ENCODE data around the gene RGS17.
"Not testable (repeated sequence)": the region's sequence is repeated elsewhere in the genome, so short reads cannot be mapped to it uniquely, and the experiment has no call there.

Gene RGS17

GRCh38 chr6:153131037-153131981, at the start of gene RGS17:
Gene RGS17 (minus strand): TSS chr6:153131282. CDS start chr6:153044018, 87,264 bp downstream.
- peak in 1 of 2 experiments; percentile 19 for DNase-seq (ENCODE audit: low read depth in 2 of 2)

GRCh38 chr6:153172815-153173214, 41.7 kb upstream of the RGS17 start:
- DNase-seq (ENCODE audit: low read depth in 2 of 2), result no peak

- no peak for DNase-seq (ENCODE audit: low read depth in 2 of 2)
Observed at GRCh38 chr6:153170511-153170910, 39.4 kb upstream of the RGS17 start.

DNA sequence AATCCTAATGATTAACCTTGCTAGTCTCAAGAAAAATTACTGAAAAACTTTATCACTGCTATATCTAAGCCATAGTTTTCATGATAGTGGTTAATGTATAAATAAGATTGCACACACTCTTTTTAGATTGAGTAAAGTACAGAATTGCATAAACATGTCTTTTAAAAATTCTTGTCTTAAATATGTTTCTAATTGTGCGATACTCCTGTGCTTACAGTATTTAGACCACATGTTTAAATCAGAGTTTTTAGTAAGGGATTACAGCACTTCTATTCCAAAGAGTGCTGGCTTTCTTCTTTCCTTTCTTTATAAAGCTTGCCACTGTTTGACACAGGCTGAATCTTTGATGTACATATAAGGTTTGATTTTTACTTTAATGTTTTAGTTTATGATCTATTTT, 36.8 kb upstream of the RGS17 start:
- no peak for DNase-seq (ENCODE audit: low read depth in 2 of 2)

- no peak for DNase-seq (ENCODE audit: low read depth in 2 of 2)
Observed at GRCh38 chr6:153167061-153167891, 36.2 kb upstream of the RGS17 start.

- DNase-seq (ENCODE audit: low read depth in 2 of 2), result no peak
Observed at GRCh38 chr6:153162646-153163045, 31.6 kb upstream of the RGS17 start.

GRCh38 chr6:153162172-153162571, 31.1 kb upstream of the RGS17 start:
- DNase-seq (ENCODE audit: low read depth in 2 of 2), result no peak

- DNase-seq (ENCODE audit: low read depth in 2 of 2), result no peak
Observed at GRCh38 chr6:153160221-153160620, 29.1 kb upstream of the RGS17 start.

GRCh38 chr6:153150752-153151440, 19.8 kb upstream of the RGS17 start:
- DNase-seq (ENCODE audit: low read depth in 2 of 2), result no peak

- DNase-seq (ENCODE audit: low read depth in 2 of 2), result no peak
Observed at GRCh38 chr6:153150371-153150751, 19.3 kb upstream of the RGS17 start.

DNA sequence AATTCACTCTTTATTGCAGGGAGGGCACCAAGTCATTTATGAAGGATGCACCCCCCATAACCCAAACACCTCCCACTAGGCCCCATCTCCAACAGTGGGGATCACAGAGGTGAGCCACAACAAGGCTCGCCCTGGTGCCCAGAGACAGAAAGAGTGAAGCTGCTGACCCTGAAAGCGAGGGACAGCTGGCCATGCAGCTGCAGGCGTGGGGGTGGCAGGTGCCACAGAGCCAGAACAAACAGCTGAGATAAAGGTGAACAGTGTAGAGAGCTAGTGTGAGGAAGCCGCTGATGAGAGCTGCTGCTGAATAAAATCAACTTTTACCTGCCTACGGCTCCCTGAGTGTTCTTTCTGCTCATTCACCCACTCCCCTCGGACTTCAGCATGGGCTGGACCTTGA, 18.8 kb upstream of the RGS17 start:
- no peak for DNase-seq (ENCODE audit: low read depth in 2 of 2)

DNA sequence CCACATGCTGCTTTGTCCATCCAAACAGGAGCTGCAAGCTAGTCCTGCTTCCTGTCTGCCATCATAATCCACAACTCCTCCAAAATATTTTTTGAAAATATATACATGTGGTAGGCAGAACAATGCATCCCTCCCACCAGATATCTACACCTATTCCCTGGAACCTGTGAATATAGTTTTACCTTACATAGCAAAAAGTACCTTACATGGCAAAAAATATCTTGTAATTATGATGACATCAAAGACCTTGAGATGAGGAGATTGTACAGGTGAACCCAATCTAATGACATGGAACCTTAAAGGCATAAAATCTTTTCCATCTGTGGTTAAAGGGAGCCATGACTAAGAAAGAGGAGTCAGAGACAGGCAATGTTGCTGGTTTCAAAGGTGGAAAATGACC, 15.3 kb upstream of the RGS17 start:
- no peak for DNase-seq (ENCODE audit: low read depth in 2 of 2)

- DNase-seq (ENCODE audit: low read depth in 2 of 2), result no peak
Observed at GRCh38 chr6:153145591-153145990, 14.5 kb upstream of the RGS17 start.

DNA sequence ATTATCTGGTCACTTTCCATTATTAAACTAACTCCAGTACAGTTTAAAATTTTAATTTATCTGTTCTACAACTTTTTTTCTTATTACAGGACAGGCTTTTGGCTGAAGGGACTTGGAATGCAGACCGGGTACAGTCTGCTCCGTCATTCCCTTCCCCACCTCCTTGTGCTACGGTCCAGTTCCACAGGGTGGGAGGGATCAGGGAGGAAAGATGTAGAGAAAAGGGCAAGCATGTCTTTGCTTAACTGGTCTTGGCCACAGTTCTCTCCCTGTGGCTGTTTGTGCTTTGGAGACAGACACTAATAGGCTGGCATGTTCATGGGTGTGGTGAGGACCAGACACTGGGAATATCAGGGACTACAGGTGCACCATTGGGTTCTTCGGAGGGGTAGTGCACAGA, 12.1 kb upstream of the RGS17 start:
- DNase-seq (ENCODE audit: low read depth in 2 of 2), result no peak

- no peak for DNase-seq (ENCODE audit: low read depth in 2 of 2)
Observed at GRCh38 chr6:153140299-153140698, 9.2 kb upstream of the RGS17 start.

GRCh38 chr6:153138930-153139329, 7.8 kb upstream of the RGS17 start:
- no peak for DNase-seq (ENCODE audit: low read depth in 2 of 2)

DNA sequence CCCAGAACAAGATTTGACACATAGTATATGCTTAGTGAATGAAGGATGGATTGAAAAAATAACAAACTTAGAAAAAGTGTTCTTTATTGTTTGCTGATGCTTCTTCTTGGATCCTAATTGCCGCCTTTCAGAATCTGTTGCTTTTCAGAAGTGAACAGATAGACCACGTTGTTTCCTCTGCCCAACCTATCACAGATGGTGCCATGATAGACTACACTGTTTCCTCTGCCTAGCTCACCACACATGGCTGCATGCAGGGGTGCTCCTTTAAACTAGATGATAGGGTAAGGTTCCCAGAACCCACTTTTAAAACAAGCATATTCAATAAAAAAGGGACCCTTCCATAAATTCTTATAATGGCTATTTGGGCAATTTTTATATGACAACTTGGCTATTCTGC, 4.6 kb upstream of the RGS17 start:
- DNase-seq (ENCODE audit: low read depth in 2 of 2), result no peak

DNA sequence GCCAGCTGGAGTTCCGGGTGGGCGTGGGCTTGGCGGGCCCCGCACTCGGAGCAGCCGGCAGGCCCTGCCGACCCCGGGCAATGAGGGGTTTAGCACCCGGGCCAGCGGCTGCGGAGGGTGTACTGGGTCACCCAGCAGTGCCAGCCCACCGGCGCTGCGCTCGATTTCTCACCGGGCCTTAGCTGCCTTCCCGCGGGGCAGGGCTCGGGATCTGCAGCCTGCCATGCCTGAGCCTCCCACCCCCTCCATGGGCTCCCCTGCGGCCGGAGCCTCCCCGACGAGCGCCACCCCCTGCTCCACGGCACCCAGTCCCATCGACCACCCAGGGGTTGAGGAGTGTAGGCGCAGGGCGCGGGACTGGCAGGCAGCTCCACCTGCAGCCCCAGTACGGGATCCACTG, 2.6 kb upstream of the RGS17 start:
- not testable (repeated sequence) for DNase-seq (ENCODE audit: low read depth in 2 of 2)

- no peak for DNase-seq (ENCODE audit: low read depth in 2 of 2)
Observed at GRCh38 chr6:153130515-153131036, 506 bp downstream of the RGS17 start.

- no peak for DNase-seq (ENCODE audit: low read depth in 2 of 2)
Observed at GRCh38 chr6:153129873-153130514, 1.1 kb downstream of the RGS17 start.

DNA sequence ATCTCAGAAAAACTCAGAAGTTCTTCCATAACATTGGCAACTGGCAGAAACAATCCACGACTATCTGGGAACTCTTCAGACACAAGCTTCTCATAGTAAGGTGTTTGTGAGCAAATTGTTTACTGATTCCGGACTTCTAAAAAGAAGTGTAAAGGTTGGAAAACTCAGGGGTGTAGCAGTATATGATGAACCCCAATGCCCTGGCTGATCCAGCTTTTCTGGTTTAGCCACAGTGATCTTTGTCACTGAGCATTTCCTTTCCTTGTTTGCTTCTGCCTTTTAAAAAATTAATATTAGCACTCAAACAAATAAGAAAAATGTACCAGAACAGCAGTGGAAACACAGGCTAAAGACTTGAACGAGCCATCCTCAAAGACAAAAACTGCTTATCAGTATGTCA, 4.9 kb downstream of the RGS17 start:
- no peak for DNase-seq (ENCODE audit: low read depth in 2 of 2)
